Measurements from ENCODE around the gene DST. TPM values are rescaled to one million over a fixed set of nuclear protein-coding genes. Genes with fewer than 3 reads are reported as not detected.

Gene DST
- polyA plus RNA-seq, 4 donors = 195 to 264 (median 228) TPM

DNA sequence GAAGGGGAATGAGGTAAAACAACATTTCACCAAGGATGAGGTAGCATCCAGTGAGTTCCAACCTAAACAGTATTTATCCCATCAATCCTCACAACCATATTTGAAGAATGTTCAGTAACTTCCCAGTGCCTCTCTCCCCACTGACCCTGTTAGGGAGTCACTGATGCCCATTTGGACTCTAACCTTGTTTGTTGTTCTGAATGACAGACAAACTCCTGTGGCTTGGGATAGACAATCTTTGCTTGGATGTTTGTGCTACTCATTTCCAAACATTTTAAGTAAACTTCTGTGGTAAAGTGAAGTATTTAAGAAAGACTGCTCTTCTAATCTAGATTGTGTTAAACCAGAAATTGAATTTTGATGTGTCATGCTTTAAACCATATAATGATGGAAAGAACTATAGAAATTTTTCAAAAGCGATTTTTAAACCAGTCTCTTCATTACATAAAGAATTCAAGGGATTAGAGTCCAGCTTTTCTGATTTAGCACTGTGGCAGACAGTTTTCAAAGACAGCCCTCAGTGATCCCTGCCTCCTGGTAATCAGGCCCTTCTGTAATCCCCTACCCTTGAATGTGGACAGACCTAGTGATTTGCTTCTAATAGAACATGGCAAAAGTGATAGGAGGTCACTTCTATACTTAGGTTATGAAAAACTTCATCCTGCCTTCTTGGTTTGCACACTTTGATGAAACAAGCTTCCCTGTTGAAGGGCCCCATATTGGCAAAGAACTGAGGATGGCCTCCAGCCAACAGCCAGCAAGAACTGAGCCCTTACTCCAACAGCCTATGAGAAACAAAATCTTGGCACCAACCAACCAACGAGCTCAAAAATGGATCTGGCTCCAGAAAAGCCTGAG lies 191.6 kb downstream of the DST start:
- no peak for DNase-seq (ENCODE audit: low read depth in 4 of 4, low spot score in 3 of 4)

DNA sequence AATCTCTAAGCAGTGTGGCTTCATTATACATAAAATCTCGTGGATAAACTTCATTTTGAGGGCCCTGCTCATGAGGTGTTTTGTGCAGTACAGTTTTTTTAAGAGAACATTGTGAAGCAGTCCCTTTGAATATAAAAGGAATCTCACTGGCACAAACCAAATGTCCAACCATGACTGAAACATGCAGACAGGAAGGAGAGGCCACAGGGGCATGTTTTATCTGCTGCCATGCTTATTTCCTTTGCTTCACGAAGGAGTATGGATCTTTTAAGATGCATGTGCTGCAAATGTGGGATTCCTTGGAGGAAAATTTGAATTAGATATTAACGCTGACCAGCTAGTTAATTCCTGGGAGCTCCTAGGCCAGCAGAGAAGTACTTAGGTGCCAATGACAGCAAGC lies 192.3 kb downstream of the DST start:
- DNase-seq (ENCODE audit: low read depth in 4 of 4, low spot score in 3 of 4) = no peak

GRCh38 chr6:56448046-56448445 lies 194.6 kb downstream of the DST start:
- DNase-seq (ENCODE audit: low read depth in 4 of 4, low spot score in 3 of 4) = no peak

DNA sequence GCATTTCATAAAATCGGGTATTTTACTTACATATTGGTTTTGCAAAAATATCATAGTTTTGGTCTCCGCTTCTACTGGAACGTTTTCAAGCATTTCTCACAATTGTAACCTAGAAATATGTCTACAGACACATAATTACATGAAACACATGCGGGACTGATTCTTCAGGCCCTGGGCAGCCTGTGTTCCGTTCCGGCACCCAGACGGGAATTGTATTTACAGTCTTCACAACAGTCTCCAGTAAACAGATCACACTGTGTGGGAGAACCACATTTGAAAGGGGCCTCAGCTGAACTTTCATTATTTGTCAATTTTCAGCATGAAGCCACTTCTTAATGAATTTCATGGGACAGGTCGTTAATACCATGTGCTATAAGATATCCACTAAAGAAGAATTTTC lies 196.9 kb downstream of the DST start:
- DNase-seq (ENCODE audit: low read depth in 4 of 4, low spot score in 3 of 4) = no peak

DNA sequence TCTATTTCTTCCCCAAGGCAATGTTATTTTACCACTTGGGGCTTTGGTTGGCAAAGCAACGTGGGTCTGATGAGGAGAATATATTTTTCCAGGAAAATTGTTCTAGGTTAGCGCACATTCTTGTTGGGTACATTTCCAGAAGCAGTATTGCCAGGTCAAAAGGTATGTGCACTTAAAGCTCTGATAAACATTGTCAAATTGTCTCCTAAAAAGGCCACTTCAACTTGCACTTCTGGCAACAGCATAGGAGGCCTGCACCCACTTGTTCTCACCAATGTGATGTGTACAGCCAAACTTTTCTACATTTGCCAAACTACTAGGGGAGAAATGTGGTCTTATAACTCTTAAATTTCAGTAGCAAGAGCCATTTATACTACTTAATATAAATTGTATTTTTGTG lies 197.8 kb downstream of the DST start:
- no peak for DNase-seq (ENCODE audit: low read depth in 4 of 4, low spot score in 3 of 4)

GRCh38 chr6:56440551-56440981 lies 202.1 kb downstream of the DST start:
- DNase-seq (ENCODE audit: low read depth in 4 of 4, low spot score in 3 of 4) = no peak

- DNase-seq (ENCODE audit: low read depth in 4 of 4, low spot score in 3 of 4) = no peak
Measured at GRCh38 chr6:56437171-56437900, 205.4 kb downstream of the DST start.

DNA sequence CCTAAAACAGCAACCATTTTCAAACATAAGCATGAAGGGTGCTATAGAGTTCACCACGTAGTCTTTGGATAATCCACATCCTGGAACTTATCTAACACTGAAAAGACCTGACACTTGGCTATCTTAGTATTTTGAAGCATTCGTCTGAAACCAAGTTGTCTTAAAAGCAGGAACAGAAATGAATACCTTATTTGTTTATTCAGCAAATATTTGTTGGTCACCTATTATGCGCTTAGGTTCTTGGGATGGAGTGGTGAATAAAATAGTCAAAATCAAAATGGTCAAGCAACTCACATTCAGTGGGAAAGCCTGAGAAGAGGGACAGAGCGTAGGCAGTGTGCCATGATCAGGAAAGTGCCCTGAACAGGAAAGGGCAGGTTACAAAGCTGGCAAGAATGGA lies 206.9 kb downstream of the DST start:
- DNase-seq (ENCODE audit: low read depth in 4 of 4, low spot score in 3 of 4) = no peak

DNA sequence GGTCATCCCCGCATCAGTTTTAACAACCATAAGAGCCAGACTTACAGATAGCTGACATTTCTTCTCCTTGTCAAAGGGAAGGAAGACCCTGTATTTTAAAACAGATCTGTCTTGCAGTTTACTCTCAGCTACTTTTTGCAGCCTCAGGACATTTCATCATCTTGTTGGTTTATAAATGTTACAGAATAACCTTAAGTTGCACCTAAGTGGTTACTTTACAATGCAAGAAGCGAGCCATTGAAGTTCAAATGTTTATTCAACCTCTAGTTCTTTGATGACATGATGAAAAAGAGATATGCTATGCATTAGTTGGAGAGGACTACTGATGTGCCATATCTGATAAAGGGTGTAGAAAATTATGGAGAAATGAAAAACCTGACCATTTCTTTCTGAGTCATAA lies 207.4 kb downstream of the DST start:
- DNase-seq (ENCODE audit: low read depth in 4 of 4, low spot score in 3 of 4) = no peak

DNA sequence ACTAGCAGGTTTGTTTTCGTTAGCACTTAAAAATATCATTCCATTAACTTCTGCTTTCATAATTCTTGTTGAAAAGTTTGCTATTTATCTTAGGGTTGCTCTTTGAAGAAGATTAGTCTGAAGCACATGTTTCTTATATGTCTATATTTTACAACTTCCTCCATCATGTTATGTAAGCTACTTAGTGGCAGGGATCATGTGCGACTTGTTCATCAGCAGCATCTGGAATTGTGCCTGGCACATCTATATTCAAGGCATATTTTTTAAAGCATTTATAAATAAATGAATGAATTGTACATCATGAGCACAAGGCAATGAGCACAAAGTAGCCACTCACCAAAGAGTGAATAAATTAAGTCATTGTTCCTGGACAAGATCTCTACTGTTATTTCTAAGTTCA lies 208.1 kb downstream of the DST start:
- no peak for DNase-seq (ENCODE audit: low read depth in 4 of 4, low spot score in 3 of 4)

DNA sequence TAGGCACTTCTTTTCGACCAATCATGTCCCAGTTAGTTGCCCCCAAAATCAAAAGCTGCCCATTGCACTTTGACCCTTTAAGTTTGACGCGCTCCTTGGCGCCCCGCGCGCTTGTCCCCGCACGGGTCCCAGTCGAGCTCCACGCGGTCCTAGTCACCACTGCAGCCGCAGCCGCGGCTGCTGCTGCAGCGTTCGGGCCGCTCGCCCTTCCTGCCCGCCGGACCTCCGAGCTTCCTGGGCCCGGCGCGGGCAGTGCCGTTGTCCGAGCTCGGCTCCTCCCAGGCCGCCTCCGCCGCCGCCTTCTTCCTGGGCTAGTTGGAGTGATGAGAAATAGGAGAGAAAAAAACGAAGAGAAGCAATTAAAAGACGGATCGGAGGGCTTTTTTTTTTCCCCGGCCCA lies 209.6 kb downstream of the DST start:
- DNase-seq (ENCODE audit: low read depth in 4 of 4, low spot score in 3 of 4) = no peak

DNA sequence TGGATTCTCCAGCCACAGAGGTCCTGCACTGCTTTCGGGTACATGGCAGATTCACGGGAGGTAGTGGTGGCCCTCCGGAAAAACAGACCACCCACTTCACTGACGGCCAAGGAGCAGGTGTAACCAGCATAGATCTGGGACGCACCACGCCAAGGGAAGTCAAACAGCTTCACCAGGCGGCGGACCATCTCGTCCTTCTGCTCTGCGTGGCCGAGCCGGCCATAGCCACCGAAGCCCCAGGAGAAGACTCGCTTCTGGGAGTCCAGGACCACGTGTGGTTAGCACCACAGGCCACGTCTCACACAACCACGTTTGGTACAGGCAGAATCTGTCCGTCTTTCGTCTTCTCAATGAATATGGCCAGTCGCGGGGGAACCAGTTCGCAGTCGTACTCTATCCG lies 210.5 kb downstream of the DST start:
- no peak for DNase-seq (ENCODE audit: low read depth in 4 of 4, low spot score in 3 of 4)

DNA sequence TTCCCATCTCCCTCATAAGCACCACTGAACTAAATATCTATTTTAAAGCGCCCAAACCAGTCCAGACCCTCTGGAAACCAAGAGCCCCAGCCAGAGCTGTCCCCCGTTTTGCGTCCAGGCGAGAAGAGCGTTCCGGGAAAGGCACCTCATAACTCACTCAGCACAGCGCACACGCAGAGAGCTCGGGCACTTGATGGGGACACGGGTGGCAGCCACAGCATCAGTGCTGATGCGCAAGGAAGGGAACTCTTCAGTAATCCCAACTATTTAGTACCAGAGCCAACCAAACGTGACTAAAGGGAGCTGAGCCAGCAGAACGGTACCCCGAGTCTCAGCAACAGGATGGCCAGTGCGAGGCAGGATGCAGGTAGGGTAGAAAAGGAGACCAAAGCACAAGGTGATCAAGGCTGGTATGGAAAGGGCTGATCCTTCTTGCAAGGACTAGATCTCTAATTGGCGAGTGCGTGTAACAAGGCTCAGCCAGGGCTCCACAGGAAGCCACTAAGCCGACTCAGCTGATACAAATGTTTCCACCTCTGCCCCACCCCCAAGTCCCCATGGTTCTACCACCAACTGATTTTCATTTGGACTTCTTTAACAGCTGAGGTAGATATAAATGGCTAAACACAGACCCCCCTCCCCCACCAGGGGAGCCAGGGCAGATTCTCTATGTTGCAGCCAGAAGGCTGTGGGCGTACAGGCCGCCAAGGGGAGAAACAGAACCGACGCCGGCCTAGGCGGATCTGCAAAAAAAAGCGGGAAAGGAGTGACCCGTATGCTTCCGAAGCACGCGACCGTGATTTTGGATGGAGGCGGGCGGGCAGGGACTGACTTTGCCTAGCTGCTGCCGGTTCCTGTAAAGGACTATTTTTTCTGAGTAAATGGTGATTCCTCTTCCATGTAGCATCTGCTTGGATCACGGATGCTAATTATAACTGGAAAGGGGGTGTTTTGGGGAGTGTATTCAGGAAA lies 211.8 kb downstream of the DST start:
- DNase-seq (ENCODE audit: low read depth in 4 of 4, low spot score in 3 of 4) = no peak

DNA sequence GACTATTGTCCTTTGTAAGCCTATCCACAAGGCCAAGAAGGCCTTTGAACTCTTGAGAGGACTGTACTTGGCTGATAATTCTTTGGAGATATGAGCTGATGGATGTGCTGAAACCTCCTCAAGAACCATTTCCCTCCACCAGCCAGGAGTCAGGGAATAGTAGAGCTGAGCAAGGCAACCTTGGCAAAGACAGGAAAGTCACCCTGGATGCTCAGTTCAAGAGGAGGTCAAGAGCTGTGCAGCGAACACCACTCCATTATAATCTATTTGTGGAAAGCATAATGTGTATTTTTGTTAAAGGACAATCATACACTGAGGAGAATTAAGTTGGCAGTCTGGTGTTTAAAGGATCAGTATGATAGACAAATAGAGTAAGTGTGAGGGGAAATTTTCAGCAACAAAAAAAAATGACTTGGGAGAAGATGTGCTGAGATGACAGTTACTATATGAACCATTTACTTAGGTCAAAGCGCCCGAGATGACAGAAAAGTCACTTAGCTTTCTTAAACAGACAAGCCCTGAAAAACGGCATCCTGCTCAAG lies 218.1 kb downstream of the DST start:
- no peak for DNase-seq (ENCODE audit: low read depth in 4 of 4, low spot score in 3 of 4)

DNA sequence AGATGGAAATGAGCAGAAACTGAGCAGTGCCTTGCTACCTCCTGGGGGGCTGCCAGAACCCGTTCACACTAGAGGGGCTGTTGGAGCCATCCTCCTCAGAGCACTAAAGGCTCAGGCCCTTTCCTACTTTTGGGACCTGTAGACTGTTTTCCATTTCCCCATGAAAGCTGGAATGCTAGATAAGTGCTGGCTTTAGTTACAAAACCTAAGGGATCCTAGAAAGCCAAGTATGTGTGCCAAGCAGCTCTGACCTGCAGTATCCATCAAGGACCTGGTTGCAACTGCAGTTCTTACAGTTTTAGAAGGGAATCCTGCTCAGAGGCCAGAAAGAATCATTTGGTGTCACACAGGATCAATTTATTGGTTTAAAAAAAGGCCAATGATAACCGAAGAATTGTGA lies 218.6 kb downstream of the DST start:
- DNase-seq (ENCODE audit: low read depth in 4 of 4, low spot score in 3 of 4) = no peak

- no peak for DNase-seq (ENCODE audit: low read depth in 4 of 4, low spot score in 3 of 4)
Measured at GRCh38 chr6:56420296-56420695, 222.4 kb downstream of the DST start.

- DNase-seq (ENCODE audit: low read depth in 4 of 4, low spot score in 3 of 4) = no peak
Measured at GRCh38 chr6:56419191-56419590, 223.5 kb downstream of the DST start.

GRCh38 chr6:56417823-56418222 lies 224.9 kb downstream of the DST start:
- no peak for DNase-seq (ENCODE audit: low read depth in 4 of 4, low spot score in 3 of 4)

- no peak for DNase-seq (ENCODE audit: low read depth in 4 of 4, low spot score in 3 of 4)
Measured at GRCh38 chr6:56416247-56416646, 226.4 kb downstream of the DST start.

DNA sequence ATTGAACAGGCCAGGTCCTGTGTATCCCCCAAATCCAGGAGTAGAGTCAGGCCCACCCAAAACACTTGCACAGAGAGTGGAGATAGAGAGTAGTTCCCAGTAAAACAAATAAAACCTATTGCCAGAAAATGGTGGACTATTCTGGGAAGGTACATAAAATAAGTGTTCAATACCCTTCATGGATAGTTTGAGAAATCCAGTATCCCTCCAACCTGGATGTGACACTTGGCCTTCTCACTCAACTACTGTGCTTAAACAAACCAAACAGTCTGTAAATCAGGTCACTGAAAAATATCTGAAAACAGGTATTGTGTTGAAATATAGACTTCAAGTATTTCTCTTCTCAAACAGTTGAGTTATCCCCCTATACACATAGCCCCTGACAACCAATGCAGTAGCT lies 233.7 kb downstream of the DST start:
- DNase-seq (ENCODE audit: low read depth in 4 of 4, low spot score in 3 of 4) = no peak

Measured in left renal pelvis (tissue), 4 donors.